K562 (cell line): Measurements from ENCODE around the gene CLPSL2. TPM values are rescaled to one million over a fixed set of nuclear protein-coding genes. Genes with fewer than 3 reads are reported as not detected.

Experiments used
- BRCA1 ChIP-seq, 2 experiments: fragments of 450-650 bp in 1 of 2; sonication (generic) in 1 of 2; formaldehyde crosslinking in 1 of 2; IDR thresholded peaks; 2 replicates each; pipeline versions ENCODE4 v1.5.0 to v1.6.1; 2017 to 2020; ENCODE audit warnings: mild to moderate bottlenecking in 1 of 2, missing genetic modification reagents in 1 of 2
- CHD1 ChIP-seq: fragments of 200-600 bp; sonication (generic); IDR thresholded peaks from one replicate; pipeline ENCODE4 v1.6.1; 2012; ENCODE audit warnings: mild to moderate bottlenecking, moderate library complexity, low read length, inconsistent platforms
- HIVEP1 ChIP-seq: fragments of 250-450 bp; sonication (Bioruptor Pico); IDR thresholded peaks from 2 replicates; pipeline ENCODE4 v1.4.0; 2020; ENCODE audit warnings: mild to moderate bottlenecking
- LCOR ChIP-seq: sonication (generic); formaldehyde crosslinking; IDR thresholded peaks from 2 replicates; pipeline ENCODE4 v1.8.0; 2022; ENCODE audit warnings: mild to moderate bottlenecking, missing genetic modification reagents
- NCOA6 ChIP-seq: fragments of 450-650 bp; IDR thresholded peaks from 2 replicates; pipeline ENCODE4 v1.6.1; 2017; ENCODE audit warnings: mild to moderate bottlenecking
- TCF15 ChIP-seq: fragments of 250-450 bp; sonication (Bioruptor Pico); IDR thresholded peaks from 2 replicates; pipeline ENCODE4 v1.8.0; 2022; ENCODE audit warnings: moderate library complexity, mild to moderate bottlenecking, inconsistent platforms
- TCFL5 ChIP-seq: fragments of 250-450 bp; sonication (Bioruptor Pico); conservative IDR thresholded peaks from 2 replicates; pipeline ENCODE4 v1.6.1; 2021; ENCODE audit warnings: mild to moderate bottlenecking, moderate library complexity, matching md5 sums
- TRIM28 ChIP-seq: fragments of 450-650 bp; IDR thresholded peaks from 2 replicates; pipeline ENCODE4 v1.6.1; 2017
- ZNF263 ChIP-seq: sonication (generic); formaldehyde crosslinking; IDR thresholded peaks from 2 replicates; pipeline ENCODE4 v1.8.0; 2022; ENCODE audit warnings: mild to moderate bottlenecking, missing genetic modification reagents, borderline replicate concordance
- ZNF277 ChIP-seq: fragments of 250-450 bp; sonication (Bioruptor Pico); IDR thresholded peaks from 2 replicates; pipeline ENCODE4 v1.8.0; 2022; ENCODE audit warnings: inconsistent platforms, mild to moderate bottlenecking, moderate library complexity, borderline replicate concordance
- ZNF764 ChIP-seq: fragments of 250-450 bp; sonication (Bioruptor Pico); IDR thresholded peaks from 2 replicates; pipeline ENCODE4 v1.4.0; 2020; ENCODE audit warnings: low read depth, mild to moderate bottlenecking, moderate library complexity
- polyA plus RNA-seq, 8 experiments: library from polyadenylated mRNA; depleted of rRNA in 4 of 8; stranded (reverse) in 5 of 8; unstranded in 3 of 8; fragments of >200 nt; fragmentation: Nextera tagmentation in 2 of 8; fragmentation: Illumina TruSeq in 1 of 8; extraction: Ambion mirVana in 2 of 8; extraction: Trizol in 1 of 8; gene quantifications; 2 replicates each; pipeline versions ENCODE4 v1.2.1 to v1.2.3, GENCODE V29; 2011 to 2014; ENCODE audit warnings: inconsistent platforms in 1 of 8, missing spikeins in 1 of 8
- total RNA-seq, 7 experiments: library from RNA; depleted of rRNA in 6 of 7; stranded (reverse); fragments of >200 nt in 6 of 7; fragmentation: Illumina TruSeq in 2 of 7; extraction: Trizol in 2 of 7; gene quantifications; 2 replicates each; pipeline versions ENCODE4 v1.2.1 to v1.2.3, GENCODE V29; 2011 to 2021; ENCODE audit warnings: low replicate concordance in 1 of 7
- TF ChIP-seq, protein P1 (sequence below): fragments of 450-650 bp; IDR thresholded peaks from 2 replicates; pipeline ENCODE4 v1.6.1; 2018; ENCODE audit not compliant: partially characterized antibody
- TF ChIP-seq, protein P2 (sequence below): fragments of 250-450 bp; sonication (Bioruptor Pico); IDR thresholded peaks from 2 replicates; pipeline ENCODE4 v1.5.0; 2021; ENCODE audit warnings: mild to moderate bottlenecking, moderate library complexity
- TF ChIP-seq, protein P3 (sequence below): fragments of 450-650 bp; conservative IDR thresholded peaks from 2 replicates; pipeline ENCODE4 v1.6.1; 2016; ENCODE audit warnings: missing genetic modification characterization, low read depth, mild to moderate bottlenecking, control low read depth, missing compliant biosample characterization

The CLPSL2 gene
- total and polyA plus RNA-seq, 9 of the 15 experiments (the other 6 are each of a cell fraction or from before 2014, with no cell fraction given) = not detected

- no peak for TF ChIP-seq CHD1
- 0 out of 2 replicates have a peak, but pooled peaks have one; percentile 15 for TF ChIP-seq TRIM28
- TF ChIP-seq, protein P1, sequence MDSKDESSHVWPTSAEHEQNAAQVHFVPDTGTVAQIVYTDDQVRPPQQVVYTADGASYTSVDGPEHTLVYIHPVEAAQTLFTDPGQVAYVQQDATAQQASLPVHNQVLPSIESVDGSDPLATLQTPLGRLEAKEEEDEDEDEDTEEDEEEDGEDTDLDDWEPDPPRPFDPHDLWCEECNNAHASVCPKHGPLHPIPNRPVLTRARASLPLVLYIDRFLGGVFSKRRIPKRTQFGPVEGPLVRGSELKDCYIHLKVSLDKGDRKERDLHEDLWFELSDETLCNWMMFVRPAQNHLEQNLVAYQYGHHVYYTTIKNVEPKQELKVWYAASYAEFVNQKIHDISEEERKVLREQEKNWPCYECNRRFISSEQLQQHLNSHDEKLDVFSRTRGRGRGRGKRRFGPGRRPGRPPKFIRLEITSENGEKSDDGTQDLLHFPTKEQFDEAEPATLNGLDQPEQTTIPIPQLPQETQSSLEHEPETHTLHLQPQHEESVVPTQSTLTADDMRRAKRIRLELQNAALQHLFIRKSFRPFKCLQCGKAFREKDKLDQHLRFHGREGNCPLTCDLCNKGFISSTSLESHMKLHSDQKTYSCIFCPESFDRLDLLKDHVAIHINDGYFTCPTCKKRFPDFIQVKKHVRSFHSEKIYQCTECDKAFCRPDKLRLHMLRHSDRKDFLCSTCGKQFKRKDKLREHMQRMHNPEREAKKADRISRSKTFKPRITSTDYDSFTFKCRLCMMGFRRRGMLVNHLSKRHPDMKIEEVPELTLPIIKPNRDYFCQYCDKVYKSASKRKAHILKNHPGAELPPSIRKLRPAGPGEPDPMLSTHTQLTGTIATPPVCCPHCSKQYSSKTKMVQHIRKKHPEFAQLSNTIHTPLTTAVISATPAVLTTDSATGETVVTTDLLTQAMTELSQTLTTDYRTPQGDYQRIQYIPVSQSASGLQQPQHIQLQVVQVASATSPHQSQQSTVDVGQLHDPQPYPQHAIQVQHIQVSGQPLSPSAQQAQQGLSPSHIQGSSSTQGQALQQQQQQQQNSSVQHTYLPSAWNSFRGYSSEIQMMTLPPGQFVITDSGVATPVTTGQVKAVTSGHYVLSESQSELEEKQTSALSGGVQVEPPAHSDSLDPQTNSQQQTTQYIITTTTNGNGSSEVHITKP = no peak
- no peak for TF ChIP-seq ZNF764
- no peak for TF ChIP-seq ZNF277 (CRISPR knock-in tag)
- peak; percentile 64; the same call in 1 of the 2 replicates for TF ChIP-seq ZNF263 (CRISPR knock-in tag)
- TF ChIP-seq, protein P2, sequence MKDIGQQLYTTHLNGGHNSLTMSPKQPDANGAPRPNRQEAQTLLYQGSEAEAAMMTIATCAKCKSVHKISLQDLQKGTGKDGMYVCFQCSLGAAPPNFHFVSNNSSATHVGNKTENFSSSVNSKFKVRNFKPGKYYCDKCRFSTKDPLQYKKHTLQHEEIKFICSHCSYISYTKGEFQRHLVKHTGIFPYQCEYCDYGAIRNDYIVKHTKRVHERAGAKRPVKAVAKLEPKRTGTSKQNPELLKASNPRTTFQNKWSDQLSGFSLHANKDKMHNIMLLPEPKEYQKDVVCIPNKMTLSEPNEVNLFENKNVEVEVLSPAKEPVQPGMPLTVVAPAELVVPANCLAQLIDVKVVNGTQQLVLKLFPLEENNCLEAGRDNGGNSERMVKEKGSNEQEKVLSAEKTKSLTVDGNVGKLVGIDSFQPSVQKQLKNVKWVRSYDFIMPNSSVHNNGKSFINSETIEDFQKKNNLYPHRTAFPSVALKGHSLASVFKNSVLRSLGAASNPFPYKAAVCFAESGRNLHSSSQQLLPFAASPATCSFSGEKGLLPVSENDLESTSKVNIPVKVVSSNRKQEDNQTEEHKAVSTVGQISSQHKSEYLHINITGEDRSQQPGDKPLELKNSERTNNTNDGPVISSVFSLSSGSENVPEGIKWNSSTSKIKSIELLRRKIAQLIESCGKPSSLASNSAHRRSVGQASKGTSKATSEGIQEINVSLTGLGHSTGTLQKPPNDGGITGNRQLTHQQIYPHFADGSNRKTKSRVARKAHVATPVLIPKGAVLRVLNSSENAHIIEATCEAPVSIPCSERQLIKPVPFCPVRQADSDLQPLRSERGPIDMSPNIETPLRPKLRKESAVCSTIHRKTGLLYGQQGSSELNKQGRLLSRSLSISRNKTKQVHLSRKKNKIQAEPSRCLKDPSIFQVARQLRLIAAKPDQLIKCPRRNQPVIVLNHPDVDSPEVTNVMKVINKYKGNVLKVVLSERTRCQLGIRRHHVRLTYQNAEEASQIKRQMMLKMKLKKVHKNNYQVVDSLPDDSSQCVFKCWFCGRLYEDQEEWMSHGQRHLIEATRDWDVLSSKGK = no peak
- TF ChIP-seq LCOR (CRISPR knock-in tag) = peak; percentile 87; the same call in 1 of the 2 replicates
- TF ChIP-seq BRCA1 (IDR thresholded peaks at IDR 0.05) = no peak
- no peak for TF ChIP-seq BRCA1 (CRISPR knock-in tag; IDR thresholded peaks at IDR 0.05)
- TF ChIP-seq TCF15 (CRISPR knock-in tag) = no peak
- no peak for TF ChIP-seq NCOA6
- TF ChIP-seq HIVEP1 (CRISPR knock-in tag) = no peak
- TF ChIP-seq TCFL5 (CRISPR knock-in tag) = no peak
- TF ChIP-seq, protein P3, sequence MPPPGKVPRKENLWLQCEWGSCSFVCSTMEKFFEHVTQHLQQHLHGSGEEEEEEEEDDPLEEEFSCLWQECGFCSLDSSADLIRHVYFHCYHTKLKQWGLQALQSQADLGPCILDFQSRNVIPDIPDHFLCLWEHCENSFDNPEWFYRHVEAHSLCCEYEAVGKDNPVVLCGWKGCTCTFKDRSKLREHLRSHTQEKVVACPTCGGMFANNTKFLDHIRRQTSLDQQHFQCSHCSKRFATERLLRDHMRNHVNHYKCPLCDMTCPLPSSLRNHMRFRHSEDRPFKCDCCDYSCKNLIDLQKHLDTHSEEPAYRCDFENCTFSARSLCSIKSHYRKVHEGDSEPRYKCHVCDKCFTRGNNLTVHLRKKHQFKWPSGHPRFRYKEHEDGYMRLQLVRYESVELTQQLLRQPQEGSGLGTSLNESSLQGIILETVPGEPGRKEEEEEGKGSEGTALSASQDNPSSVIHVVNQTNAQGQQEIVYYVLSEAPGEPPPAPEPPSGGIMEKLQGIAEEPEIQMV (tag) = no peak
Observed at GRCh38 chr6:35727935-35728682, 48.3 kb upstream of the CLPSL2 start (continued).
